Activated gamma-delta T cell (primary cell): ENCODE measurements around the gene PDZRN3.

Experiments
- DNase-seq: peaks from one replicate; lab custom pipeline; 2025; lab: John Stamatoyannopoulos, UW

PDZRN3 gene

GRCh38 chr3:73556520-73557372 is 68.0 kb downstream of the PDZRN3 start:
- no peak for DNase-seq

GRCh38 chr3:73555076-73555475 is 69.7 kb downstream of the PDZRN3 start:
- DNase-seq, result no peak

- no peak for DNase-seq
These were observed 72.0 kb downstream of the PDZRN3 start for GRCh38 chr3:73552700-73553099.

DNA sequence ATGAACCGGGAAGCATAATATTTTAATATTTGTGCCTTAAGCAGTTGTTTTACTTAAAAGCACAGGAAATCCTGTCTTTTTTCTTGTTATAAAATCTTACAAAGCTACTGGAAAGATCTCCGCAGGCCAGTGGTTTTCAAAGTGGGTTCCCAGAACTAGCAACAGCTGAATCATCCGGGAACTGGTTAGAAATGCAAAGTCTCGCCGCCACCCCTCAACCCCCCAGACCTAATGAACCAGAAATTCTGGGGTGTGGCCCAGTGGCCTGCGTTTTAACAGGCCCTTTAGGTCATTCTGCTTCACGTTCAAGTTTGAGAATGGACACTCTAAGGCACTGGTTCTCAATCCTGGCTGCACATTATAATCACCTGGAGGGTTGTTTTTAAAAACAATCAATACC is 74.7 kb downstream of the PDZRN3 start:
- no peak for DNase-seq

DNA sequence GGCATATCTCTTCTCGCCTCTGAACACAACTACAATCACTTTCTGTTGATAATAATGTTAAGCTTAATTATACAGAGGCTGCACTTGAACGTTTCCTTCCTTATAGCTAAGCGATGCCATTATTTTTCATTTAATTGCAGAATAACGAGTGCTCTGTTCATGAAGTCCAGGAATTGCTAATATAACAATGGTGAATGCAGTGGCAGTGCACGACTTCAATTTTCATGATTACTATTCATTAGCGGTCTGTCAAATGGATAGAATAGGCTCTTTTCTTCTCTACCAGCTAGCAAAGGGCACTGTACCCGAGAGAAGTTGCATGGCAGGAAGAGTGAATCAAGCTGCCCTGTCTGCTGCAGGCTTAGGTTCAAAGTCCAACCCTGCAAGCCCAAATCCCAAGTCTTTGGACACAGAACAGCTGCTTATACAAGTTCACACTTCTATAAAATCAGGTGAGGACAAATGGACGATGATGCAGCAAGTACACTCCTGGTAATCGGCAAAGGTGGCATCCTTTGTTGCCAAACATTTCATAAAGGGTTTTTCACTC is 75.6 kb downstream of the PDZRN3 start:
- DNase-seq, result no peak

DNA sequence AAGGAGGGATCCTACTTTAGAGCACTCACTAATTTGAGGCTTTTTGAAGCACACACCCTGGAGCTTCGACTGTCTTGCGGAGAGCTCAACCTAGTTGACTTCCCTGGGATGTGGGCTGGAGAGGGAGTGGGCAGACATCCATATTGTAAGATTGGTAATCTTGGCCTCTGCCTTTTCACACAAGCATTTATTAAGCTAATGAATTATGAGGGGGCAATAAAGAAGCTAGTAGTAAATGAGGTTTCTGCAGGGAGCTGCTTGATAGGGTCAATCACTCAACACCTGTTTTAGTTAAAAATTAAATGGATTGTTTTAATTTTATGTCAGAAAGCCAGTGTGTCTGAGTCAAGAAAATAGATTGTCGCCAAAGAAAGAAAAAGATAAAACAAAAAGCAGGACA is 76.3 kb downstream of the PDZRN3 start:
- DNase-seq, result no peak

GRCh38 chr3:73547427-73548248 is 77.1 kb downstream of the PDZRN3 start:
- no peak for DNase-seq

GRCh38 chr3:73546961-73547360 is 77.8 kb downstream of the PDZRN3 start:
- DNase-seq, result no peak

- no peak for DNase-seq
These were observed 81.3 kb downstream of the PDZRN3 start for GRCh38 chr3:73543412-73543811.

DNA sequence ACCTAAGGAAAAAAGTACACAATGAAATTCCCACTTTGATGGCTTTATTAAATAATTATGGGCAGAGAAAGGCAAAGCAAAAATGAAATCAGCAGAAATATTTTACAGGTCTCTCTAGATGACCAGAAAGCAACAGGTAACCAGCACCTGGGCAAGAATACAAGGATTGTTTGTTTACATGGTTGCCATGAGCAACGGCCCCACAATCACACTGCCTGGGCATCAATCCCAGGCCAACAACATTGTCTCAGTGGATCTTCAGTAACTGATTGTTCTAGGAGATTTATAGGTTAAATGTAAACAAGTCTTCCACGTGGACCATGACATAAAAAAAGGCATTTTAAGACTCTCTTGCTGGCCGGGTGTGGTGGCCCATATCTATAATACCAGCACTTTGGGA is 82.6 kb downstream of the PDZRN3 start:
- DNase-seq, result no peak

DNA sequence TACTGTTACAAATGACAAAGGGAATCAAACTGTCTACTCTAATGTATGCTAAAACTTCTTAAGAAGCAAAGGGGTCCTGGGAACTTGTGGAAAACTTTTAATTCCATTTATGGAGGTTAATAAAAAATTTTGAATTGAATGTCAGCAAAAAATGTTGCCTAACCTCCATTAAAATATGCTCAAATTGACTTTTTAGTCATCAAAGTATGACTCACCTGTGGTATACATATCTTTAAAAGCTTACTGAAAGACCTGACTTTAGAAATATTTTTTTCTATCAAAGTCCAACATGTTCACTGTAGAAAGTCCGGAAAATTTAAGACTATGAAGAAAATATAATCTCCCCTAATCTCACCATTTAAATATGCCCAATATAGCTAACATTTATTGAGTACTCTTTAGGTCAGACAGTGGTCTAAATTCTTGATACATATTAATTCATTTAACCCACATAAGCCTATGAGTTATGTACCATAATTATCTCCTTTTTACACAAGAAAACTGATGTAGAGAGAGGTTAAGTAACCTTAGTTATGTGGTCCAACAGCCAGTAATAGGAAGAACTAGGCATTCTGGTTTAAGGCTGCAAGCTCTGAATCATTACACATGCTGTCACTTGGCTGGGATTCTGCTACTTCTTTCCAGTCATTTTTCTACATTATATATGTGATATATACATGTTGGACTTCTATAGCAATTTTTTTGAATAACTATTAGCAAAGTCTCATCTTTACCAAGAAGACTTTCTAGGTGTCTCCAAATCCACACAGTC is 83.6 kb downstream of the PDZRN3 start:
- no peak for DNase-seq

DNA sequence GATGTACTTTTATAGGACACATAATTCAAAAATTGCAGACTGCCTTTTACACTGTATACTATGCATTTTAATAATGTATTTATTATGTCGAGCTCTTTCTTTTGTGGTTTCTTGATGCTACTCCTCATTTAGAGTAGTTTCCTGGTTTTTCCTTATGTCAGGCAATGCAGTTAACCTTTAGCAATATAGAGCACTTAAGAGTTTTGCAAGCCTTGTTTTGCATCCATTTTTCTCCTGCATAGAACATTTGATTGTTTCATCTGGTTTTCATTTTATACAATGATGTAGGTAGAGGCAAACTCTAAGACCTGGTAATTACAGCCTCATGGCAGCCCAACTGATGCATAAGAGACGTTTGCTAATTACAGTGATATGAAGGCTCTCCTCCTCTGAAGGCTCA is 86.3 kb downstream of the PDZRN3 start:
- no peak for DNase-seq

- DNase-seq, result no peak
These were observed 87.8 kb downstream of the PDZRN3 start for GRCh38 chr3:73536952-73537351.

DNA sequence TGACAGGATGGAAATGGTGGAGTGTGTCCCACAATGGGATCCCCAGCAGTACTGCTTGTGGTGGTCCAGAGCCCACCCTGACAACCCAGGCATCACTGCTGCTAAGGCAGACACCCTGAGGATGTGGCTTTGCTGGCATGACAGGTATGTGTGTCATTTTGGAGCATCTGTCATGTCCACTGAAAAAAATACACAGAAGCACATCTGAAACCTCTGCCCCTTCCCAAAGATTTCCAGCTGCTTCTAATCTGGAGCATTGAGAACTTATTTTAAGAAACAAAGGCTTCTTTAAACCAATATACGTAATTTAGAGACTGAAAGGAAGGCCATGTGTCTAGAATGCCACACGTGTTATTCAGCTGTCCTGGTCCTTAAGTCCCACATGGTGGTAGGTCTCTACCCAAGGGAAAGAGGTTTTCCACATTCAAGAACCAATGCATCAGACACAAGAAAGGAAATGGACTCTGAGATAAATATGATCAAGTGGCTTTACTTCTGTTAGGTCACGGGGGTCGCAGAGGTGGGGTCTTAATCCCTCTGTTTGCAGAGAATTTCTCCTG is 88.3 kb downstream of the PDZRN3 start:
- no peak for DNase-seq

DNA sequence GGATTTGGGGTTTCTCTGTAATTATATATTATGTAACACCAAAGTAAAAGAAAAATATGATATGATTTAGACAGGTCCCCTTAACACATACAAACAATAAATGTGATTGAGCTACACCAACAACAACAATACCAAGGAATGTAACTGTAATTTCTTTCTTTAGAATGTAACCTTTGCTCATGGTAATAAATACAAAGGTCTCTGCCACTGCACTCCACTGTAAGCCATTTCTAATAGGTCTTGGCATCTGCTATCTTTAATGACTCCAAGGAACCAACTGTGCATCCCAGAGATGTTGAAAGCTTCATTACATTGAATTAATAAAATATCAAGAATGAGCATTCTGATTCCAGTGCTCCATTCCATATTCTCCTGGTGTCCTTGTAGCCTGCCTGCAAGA is 88.8 kb downstream of the PDZRN3 start:
- no peak for DNase-seq

DNA sequence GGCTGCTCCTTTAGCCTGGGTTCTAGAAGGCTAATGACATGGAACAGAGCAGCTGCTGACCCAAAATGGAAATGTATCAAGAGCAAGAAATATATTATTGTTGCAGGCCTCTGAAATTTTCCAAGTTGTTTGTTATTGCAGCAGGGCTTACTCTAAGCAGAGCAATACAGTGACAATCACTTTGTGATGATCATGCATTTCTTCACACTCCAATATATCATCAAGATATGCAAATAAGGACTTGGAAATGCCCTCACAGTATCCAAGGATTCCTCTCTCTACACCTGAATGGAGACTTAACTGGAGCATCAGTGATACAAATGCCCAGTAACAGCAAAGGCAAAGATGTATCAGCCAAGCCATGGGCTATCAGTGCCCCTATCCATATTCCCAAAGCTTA is 89.6 kb downstream of the PDZRN3 start:
- DNase-seq, result no peak

DNA sequence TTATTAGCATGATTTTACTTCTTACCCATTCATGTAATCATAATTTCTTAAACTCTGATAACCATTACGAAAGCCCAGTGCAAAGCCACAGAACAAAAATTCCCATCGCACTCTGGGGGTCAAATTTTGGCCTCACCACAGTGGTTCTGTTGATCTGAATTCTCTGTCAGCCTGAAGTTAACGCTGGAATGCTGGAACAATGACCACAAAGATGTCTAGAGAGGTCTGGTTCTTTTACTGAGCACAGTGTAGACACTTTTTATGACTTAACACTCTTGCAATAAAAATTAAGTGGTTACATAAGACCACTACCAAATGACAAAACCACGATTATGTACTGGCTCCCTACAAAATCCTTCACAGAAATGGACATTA is 94.7 kb downstream of the PDZRN3 start:
- DNase-seq, result no peak

DNA sequence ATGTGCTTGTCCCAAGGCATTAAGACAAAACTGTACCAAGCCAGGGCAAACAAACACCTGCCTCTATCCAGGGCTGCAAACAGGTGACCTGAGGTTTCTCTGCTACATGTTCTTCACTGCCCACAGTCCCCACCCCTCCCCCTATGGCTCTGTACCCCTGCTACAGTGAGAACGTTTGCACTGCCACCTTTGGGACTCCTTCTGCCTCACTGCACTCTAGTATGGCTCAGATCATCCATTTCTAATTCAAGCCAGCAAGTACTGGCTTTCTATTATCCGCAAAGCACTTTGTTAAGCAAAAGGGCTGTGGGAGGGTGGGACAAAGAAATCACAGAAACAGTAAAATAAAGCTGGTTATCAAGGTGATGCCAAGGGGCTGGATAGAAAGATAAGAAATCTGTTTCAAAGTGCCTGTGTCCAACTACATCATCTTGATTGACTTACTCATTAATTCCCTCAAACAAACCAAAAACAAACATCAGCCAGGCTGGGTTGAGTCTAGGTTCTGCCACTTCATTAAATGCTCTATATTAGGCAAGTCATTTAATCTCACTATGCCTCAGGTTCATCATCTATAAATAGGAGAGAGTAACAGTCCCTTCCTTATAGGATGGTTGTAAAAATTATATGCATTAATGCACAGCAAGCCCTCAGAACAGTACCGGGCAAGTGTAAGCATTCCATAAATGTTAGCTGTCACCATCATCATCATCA is 95.3 kb downstream of the PDZRN3 start:
- no peak for DNase-seq

DNA sequence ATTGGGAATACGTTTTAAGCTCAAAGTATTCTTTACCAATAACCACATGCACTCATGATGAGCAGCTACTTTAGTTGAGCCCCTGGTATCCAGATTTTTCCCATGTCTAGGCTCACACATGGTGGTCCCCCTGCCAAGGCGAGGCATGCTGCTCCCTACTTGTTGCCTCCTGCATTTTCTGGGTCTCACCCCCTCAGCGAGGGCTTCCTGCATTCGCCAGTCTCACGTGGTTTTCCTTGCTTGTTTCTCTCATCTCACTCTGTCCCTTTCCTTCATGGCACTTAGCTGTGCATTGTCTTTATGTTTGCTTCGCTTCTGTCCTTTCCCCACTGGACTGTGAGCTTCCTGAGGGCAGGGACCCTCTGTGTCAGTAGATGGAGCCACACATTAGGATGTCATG is 99.2 kb downstream of the PDZRN3 start:
- no peak for DNase-seq

- DNase-seq, result no peak
These were observed 101.1 kb downstream of the PDZRN3 start for GRCh38 chr3:73523661-73524060.

DNA sequence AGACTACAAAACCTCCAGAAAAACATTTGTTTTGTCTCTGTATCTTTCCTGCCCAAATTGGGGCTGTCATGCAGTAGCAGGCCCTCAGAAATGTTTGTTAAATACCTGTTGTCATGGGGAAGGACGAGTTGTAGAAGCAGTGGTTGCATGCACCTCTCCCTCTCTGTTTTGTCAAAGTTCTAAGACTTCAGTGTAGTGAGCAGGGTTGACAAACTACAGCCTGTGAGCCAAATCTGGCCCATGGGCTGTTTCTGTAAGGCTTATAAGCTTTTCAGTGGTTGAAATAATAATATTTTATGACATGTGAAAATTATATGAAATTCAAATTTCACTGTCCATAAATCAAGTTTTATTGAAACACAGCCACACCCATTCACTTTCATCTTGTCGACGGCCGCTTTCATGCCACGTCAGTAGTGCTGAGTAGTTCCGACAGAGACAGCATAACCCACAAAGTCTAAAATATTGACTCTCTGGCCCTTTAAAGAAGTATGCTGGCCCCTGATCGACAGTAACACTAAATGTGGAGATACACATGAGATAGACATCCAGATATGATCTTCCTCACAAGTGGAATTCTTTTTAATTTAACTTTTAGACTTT is 102.9 kb downstream of the PDZRN3 start:
- DNase-seq, result no peak
